H1 (cell line): ENCODE measurements around the gene IFT80. TPM values are rescaled to one million over a fixed set of nuclear protein-coding genes. Genes with fewer than 3 reads are reported as not detected.

Experiments
- CTCF ChIA-PET: fragments of 300-600 bp; sonication (Branson Sonifier 250); formaldehyde crosslinking; loops from one replicate; lab custom pipeline; 2021; ENCODE audit not compliant: partially characterized antibody; lab: Charles Lee
- POLR2A ChIA-PET: fragments of 300-600 bp; sonication (Branson Sonifier 250); formaldehyde crosslinking; loops from one replicate; lab custom pipeline; 2021; ENCODE audit warnings: inconsistent platforms; ENCODE audit not compliant: partially characterized antibody; lab: Charles Lee
- DNase-seq, 2 experiments: peaks; one replicate each; pipeline versions ENCODE4 v3.0.0 to v3.0.0-alpha.2; 2010 to 2022; ENCODE audit warnings: low spot score in 2 of 2, low read depth in 1 of 2, mixed read lengths in 1 of 2
- FAIRE-seq: peaks from 2 replicates; lab custom pipeline; 2011; peaks lifted over from hg19 to GRCh38; lab: Jason Lieb, UNC
- H2AFZ ChIP-seq: 2 replicates; pipeline ENCODE4 v1.8.1; 2012; ENCODE audit warnings: low read length, inconsistent platforms
- H2AK5ac ChIP-seq: 2 replicates; pipeline ENCODE4 v1.6.1; 2013; ENCODE audit warnings: low read depth, low read length
- H2BK120ac ChIP-seq: replicated peaks from 2 replicates; pipeline ENCODE3; 2013; ENCODE audit warnings: low read depth, low read length, inconsistent platforms
- H2BK12ac ChIP-seq: 2 replicates; pipeline ENCODE4 v1.6.1; 2013; ENCODE audit warnings: low read depth, low read length
- H2BK15ac ChIP-seq: 2 replicates; pipeline ENCODE4 v1.6.1; 2013; ENCODE audit warnings: low read length
- H2BK20ac ChIP-seq: 2 replicates; pipeline ENCODE4 v1.6.1; 2013; ENCODE audit warnings: low read length
- H2BK5ac ChIP-seq: 2 replicates; pipeline ENCODE4 v1.6.1; 2013; ENCODE audit warnings: low read depth, low read length
- H3K14ac ChIP-seq: 2 replicates; pipeline ENCODE4 v1.6.1; 2013; ENCODE audit warnings: inconsistent platforms; ENCODE audit not compliant: insufficient read length
- H3K18ac ChIP-seq: 2 replicates; pipeline ENCODE4 v1.6.1; 2013; ENCODE audit warnings: low read length; ENCODE audit errors: extremely low read depth
- H3K23ac ChIP-seq: 2 replicates; pipeline ENCODE4 v1.6.1; 2013; ENCODE audit warnings: inconsistent platforms; ENCODE audit not compliant: insufficient read length
- H3K23me2 ChIP-seq: 2 replicates; pipeline ENCODE4 v1.6.1; 2013; ENCODE audit warnings: low read depth, low read length
- H3K27ac ChIP-seq: 2 replicates; pipeline ENCODE4 v1.6.1; 2011; ENCODE audit warnings: low read depth, low read length, inconsistent platforms
- H3K27me3 ChIP-seq, 4 experiments: replicated peaks in 1 of 4; 1 replicate in 1 of 4; 2 replicates in 3 of 4; pipeline versions ENCODE4 v1.6.1 to v1.8.1; 2011 to 2013; ENCODE audit warnings: low read length in 3 of 4, mild to moderate bottlenecking in 3 of 4, inconsistent platforms in 2 of 4, mixed read lengths in 2 of 4, moderate library complexity in 1 of 4; ENCODE audit not compliant: control insufficient read depth in 3 of 4, insufficient read depth in 3 of 4; ENCODE audit errors: extremely low read depth in 1 of 4
- H3K36me3 ChIP-seq, 4 experiments: 2 replicates each; pipeline versions ENCODE4 v1.6.1 to v1.8.1; 2011 to 2013; ENCODE audit warnings: mild to moderate bottlenecking in 4 of 4, low read length in 3 of 4, moderate library complexity in 2 of 4, control low read depth in 1 of 4, inconsistent platforms in 1 of 4; ENCODE audit not compliant: insufficient read depth in 4 of 4, control insufficient read depth in 2 of 4
- H3K4ac ChIP-seq: replicated peaks from 2 replicates; pipeline ENCODE3; 2013; ENCODE audit warnings: low read length, low read depth, mixed read lengths, inconsistent platforms; ENCODE audit not compliant: insufficient read length
- H3K4me1 ChIP-seq, 4 experiments: replicated peaks in 1 of 4; 1 replicate in 1 of 4; 2 replicates in 3 of 4; pipeline versions ENCODE4 v1.6.1 to v1.8.1; 2011 to 2013; ENCODE audit warnings: low read length in 3 of 4, inconsistent platforms in 2 of 4, mixed read lengths in 1 of 4; ENCODE audit not compliant: insufficient read depth in 4 of 4, control insufficient read depth in 3 of 4
- H3K4me2 ChIP-seq, 2 experiments: 2 replicates each; pipeline versions ENCODE4 v1.6.1 to v1.8.1; 2011 to 2013; ENCODE audit warnings: low read depth in 2 of 2, low read length in 2 of 2, control low read depth in 1 of 2, inconsistent platforms in 1 of 2, mild to moderate bottlenecking in 1 of 2; ENCODE audit not compliant: insufficient read depth in 1 of 2
- H3K4me3 ChIP-seq, 4 experiments: fragments of 200-600, 300-600 bp in 1 of 4; sonication (generic), shearing (Covaris generic), sonication (Bioruptor Twin) in 1 of 4; 2 replicates each; pipeline versions ENCODE4 v1.5.1 to v1.8.1; 2011 to 2016; ENCODE audit warnings: low read length in 4 of 4, low read depth in 3 of 4, control low read depth in 2 of 4, inconsistent platforms in 2 of 4, mild to moderate bottlenecking in 2 of 4, mixed read lengths in 1 of 4, moderate library complexity in 1 of 4; ENCODE audit not compliant: insufficient read depth in 2 of 4; ENCODE audit errors: extremely low read depth in 1 of 4
- H3K56ac ChIP-seq: replicated peaks from 2 replicates; pipeline ENCODE3; 2013; ENCODE audit warnings: low read depth, mild to moderate bottlenecking, mixed read lengths, low read length, inconsistent platforms; ENCODE audit not compliant: insufficient read length
- H3K79me1 ChIP-seq: 2 replicates; pipeline ENCODE4 v1.6.1; 2013; ENCODE audit warnings: low read depth, low read length, control low read depth
- H3K79me2 ChIP-seq, 2 experiments: 2 replicates each; pipeline versions ENCODE4 v1.6.1 to v1.8.1; 2012 to 2013; ENCODE audit warnings: low read length in 2 of 2, mild to moderate bottlenecking in 2 of 2, inconsistent platforms in 1 of 2; ENCODE audit not compliant: insufficient read depth in 2 of 2, control insufficient read depth in 1 of 2
- H3K9ac ChIP-seq, 4 experiments: replicated peaks in 1 of 4; 1 replicate in 1 of 4; 2 replicates in 3 of 4; pipeline versions ENCODE4 v1.6.1 to v1.8.1; 2011 to 2013; ENCODE audit warnings: low read depth in 3 of 4, low read length in 3 of 4, control low read depth in 2 of 4, mild to moderate bottlenecking in 2 of 4, moderate library complexity in 2 of 4, inconsistent platforms in 1 of 4; ENCODE audit errors: extremely low read depth in 1 of 4
- H3K9me3 ChIP-seq, 2 experiments: 2 replicates each; pipeline versions ENCODE4 v1.6.1 to v1.8.1; 2012 to 2013; ENCODE audit warnings: mild to moderate bottlenecking in 2 of 2, moderate library complexity in 2 of 2, control low read depth in 1 of 2, inconsistent platforms in 1 of 2, low read depth in 1 of 2, low read length in 1 of 2, mixed read lengths in 1 of 2; ENCODE audit not compliant: insufficient read depth in 2 of 2
- H4K20me1 ChIP-seq, 2 experiments: replicated peaks in 1 of 2; 2 replicates each; pipeline versions ENCODE3 to v1.8.1; 2011 to 2013; ENCODE audit warnings: inconsistent platforms in 2 of 2, low read length in 2 of 2, mild to moderate bottlenecking in 1 of 2; ENCODE audit not compliant: insufficient read depth in 2 of 2, control insufficient read depth in 1 of 2
- H4K5ac ChIP-seq: 2 replicates; pipeline ENCODE4 v1.6.1; 2013; ENCODE audit warnings: low read length, low read depth, mixed read lengths, inconsistent platforms; ENCODE audit not compliant: insufficient read length
- H4K8ac ChIP-seq: 2 replicates; pipeline ENCODE4 v1.8.0; 2013; ENCODE audit warnings: mild to moderate bottlenecking, moderate library complexity, low read length, inconsistent platforms; ENCODE audit not compliant: insufficient read depth; ENCODE audit errors: extremely low read depth
- H4K91ac ChIP-seq: replicated peaks from 2 replicates; pipeline ENCODE3; 2013; ENCODE audit warnings: low read length, mixed read lengths, inconsistent platforms; ENCODE audit not compliant: insufficient read length
- ASH2L ChIP-seq: fragments of 200-600, 300-600 bp; sonication (generic); IDR thresholded peaks from one replicate; pipeline ENCODE4 v1.7.1; 2017; ENCODE audit warnings: low read length
- GTF2F1 ChIP-seq: IDR thresholded peaks from 2 replicates; pipeline ENCODE4 v1.6.1; 2012; ENCODE audit warnings: low read depth, low read length, improper control_type of control experiment, borderline replicate concordance
- MAX ChIP-seq: IDR thresholded peaks from 2 replicates; pipeline ENCODE4 v1.6.1; 2012; ENCODE audit warnings: inconsistent platforms
- POLR2A ChIP-seq, 2 experiments: IDR thresholded peaks; 1 replicate in 1 of 2; 2 replicates in 1 of 2; pipeline ENCODE4 v1.6.1; 2011; ENCODE audit warnings: low read depth in 2 of 2, low read length in 2 of 2, mild to moderate bottlenecking in 2 of 2; ENCODE audit errors: control extremely low read depth in 1 of 2
- POLR2AphosphoS5 ChIP-seq: IDR thresholded peaks from 2 replicates; pipeline ENCODE4 v1.6.1; 2011; ENCODE audit warnings: low read depth, low read length
- SAP30 ChIP-seq: fragments of 300-600 bp; sonication (generic); IDR thresholded peaks from 2 replicates; pipeline ENCODE4 v1.7.1; 2012; ENCODE audit warnings: low read length, moderate library complexity, mild to moderate bottlenecking, inconsistent platforms; ENCODE audit not compliant: insufficient read depth, insufficient replicate concordance
- WGBS, 2 experiments: shearing (Covaris generic) in 1 of 2; methylation state at CpG; one replicate each; pipeline versions ENCODE4 v1.1.6 to v1.1.7; 2013 to 2015; ENCODE audit warnings: low lambda C conversion rate in 2 of 2, mixed read lengths in 2 of 2, inconsistent platforms in 1 of 2, low coverage in 1 of 2, missing lambda C conversion rate in 1 of 2; ENCODE audit not compliant: insufficient replicate concordance in 2 of 2, insufficient coverage in 1 of 2, insufficient read length in 1 of 2; ENCODE audit errors: extremely low coverage in 1 of 2, missing lambda C conversion rate in 1 of 2; 5-methylcytosine and 5-hydroxymethylcytosine counted together
- polyA plus RNA-seq, 7 experiments: library from polyadenylated mRNA; depleted of rRNA in 3 of 7; stranded (reverse) in 5 of 7; unstranded in 2 of 7; fragments of >200 nt in 5 of 7; fragments of 200-250 nt in 2 of 7; gene quantifications; 1 replicate in 5 of 7; 2 replicates in 1 of 7; 4 replicates in 1 of 7; pipeline versions ENCODE4 v1.2.1 to v1.2.3, GENCODE V29; 2011 to 2013; ENCODE audit warnings: missing spikeins in 2 of 7, mixed read lengths in 2 of 7
- total RNA-seq: library from RNA; stranded (reverse); fragmentation: NEBNext Ultra II Directional; extraction: Animal tissue kit (Norgen Biotek cat#: 25700); gene quantifications from 2 replicates; pipeline ENCODE4 v1.2.1, GENCODE V29; 2021

The IFT80 gene
- total and polyA plus RNA-seq, 2 of the 8 experiments (the other 6 are each of a cell fraction or from before 2014, with no cell fraction given) = 7.2 to 25.9 TPM

DNA sequence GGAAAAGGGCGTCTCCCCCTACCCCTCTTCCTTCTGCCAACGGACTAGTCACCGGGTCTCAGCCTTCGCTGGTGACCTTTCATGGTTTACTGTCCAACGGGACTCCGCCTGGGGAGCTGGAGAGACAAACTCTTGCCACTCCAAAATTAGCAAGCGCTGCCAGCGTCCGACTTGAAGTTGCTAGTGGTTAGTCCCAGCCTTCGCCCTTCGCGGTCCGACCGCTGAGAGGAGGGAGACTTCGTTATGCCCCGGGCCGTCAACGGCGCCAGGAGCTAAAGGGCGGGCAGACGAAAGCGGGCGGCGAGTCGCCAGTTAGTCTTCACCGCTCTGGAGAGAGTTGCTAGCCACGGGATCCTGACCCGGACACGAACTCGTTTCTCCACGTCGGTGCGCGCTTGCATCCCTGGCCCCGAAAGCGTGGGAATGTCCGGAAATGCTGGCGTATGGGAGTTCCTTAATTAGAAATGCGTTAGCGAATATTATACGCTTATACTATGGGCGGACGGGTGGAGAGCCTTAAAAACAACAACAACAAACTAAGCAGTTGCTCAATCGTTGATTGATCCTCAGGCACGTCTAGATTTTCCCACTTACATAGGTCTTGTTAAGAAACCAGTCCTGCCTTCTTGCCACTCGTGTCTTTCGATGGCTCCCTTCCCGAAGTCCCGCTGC, 1.1 kb upstream of the IFT80 start:
- Histone ChIP-seq H3K27ac (peak overlapping the region; percentile 97), H3K79me2 (peaks cover 19 to 76% of the 10 kb centered on the region in 2 experiments), H3K4me1 (no peaks in the 10 kb centered on the region; a peak in 3 of 7 replicates), H3K18ac (peak overlapping the region; percentile 91), H3K79me1 (no peaks in the 10 kb centered on the region), H3K9me3 (no peaks in the 10 kb centered on the region), H2BK12ac (no peak overlapping the region), H3K27me3 (no peaks in the 10 kb centered on the region), H2BK15ac (no peak overlapping the region), H3K36me3 (peaks cover 0 to 13% (median 3%) of the 10 kb centered on the region in 4 experiments; a peak in 5 of 8 replicates), H3K4ac (peak overlapping the region; percentile 83), H2BK5ac (peak overlapping the region; percentile 97), H4K5ac (no peak overlapping the region), H3K4me3 (peak overlapping the region; percentile 84 to 99 (median 92)), H2BK120ac (no peak overlapping the region), H3K14ac (no peak overlapping the region), H2AK5ac (no peak overlapping the region), H4K20me1 (peaks cover 18% of the 10 kb centered on the region in 2 experiments), H2BK20ac (no peak overlapping the region), H3K56ac (peak overlapping the region; percentile 2), H4K8ac (peak overlapping the region; percentile 96), H3K9ac (peak overlapping the region; percentile 78 to 99 (median 94)), H3K23ac (no peak overlapping the region), H3K23me2 (peaks cover 5% of the 10 kb centered on the region; the same call in 1 of the 2 replicates), H2AFZ (no peak overlapping the region), H4K91ac (no peak overlapping the region), H3K4me2 (peak overlapping the region; percentile 87 to 91)
- ChIA-PET POLR2A (interaction anchor here (0.6 to 2.3 kb wide), 23 partner anchors 9 to 368 kb away, joined by 3 to 26 read pairs (median 4); partner anchors contain the start of genes C3orf80 and TRIM59), CTCF (interaction anchor here (0.7 kb wide), 1 partner anchor 15 kb away, joined by 3 read pairs; no protein-coding TSS in a partner anchor)
- no peak for TF ChIP-seq MAX
- no peak for TF ChIP-seq GTF2F1
- 0 out of 3 replicates have a peak, but pooled peaks of 1 of the 2 experiments have one; percentile 3 for TF ChIP-seq POLR2A (IDR thresholded peaks at IDR 0.05; ENCODE audit: control extremely low read depth in 1 of 2, low read depth in 2 of 2, low read length in 2 of 2)
- TF ChIP-seq SAP30 = peak; percentile 89
- no peak for TF ChIP-seq POLR2AphosphoS5
- peak; percentile 33 for TF ChIP-seq ASH2L
- WGBS, 2 experiments = 0% methylated on average over 47 of the region's 49 CpGs; no CpG with 5 or more reads in 1 of the 2 experiments
- FAIRE-seq (no peak), DNase-seq (no peak)
